Measurements from ENCODE around the gene CANT1.
A peak's percentile ranks its signal among the peaks of the same experiment; 100 is the strongest.

CANT1 gene

DNA sequence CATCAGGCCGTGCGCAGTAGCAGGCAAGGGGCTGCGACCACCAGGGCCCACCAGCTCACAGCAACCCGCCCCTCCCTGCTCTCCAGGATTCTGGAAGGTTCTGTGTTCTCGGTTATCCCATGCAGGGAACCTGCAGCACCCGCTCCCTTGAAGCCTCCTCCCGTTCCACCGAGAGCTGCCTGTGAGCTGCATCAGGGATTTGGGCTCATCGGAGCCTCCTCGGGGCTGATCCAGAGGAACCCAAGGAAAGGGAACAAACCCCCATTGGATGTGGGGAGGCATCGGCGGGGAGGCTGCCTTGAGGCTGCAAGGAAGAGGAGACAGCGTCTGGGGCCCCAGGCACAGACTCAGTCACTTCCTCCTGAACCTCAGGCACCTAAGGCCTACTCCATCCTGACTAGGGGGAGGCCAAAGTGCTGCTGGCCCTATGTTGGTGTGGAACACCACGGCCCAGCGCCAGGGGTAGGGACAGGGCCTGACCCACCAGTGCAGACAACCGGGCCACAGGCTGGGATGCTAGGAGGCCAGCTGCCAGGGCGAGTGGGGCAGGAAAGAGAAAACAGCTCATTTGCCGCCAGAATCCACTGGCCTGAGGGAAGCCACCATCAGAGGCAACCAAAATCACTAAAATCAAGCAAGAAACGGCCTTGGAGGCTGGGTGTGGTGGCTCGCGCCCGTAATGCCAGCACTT is 15.4 kb downstream of the CANT1 start:
- DNase-seq = no peak

DNA sequence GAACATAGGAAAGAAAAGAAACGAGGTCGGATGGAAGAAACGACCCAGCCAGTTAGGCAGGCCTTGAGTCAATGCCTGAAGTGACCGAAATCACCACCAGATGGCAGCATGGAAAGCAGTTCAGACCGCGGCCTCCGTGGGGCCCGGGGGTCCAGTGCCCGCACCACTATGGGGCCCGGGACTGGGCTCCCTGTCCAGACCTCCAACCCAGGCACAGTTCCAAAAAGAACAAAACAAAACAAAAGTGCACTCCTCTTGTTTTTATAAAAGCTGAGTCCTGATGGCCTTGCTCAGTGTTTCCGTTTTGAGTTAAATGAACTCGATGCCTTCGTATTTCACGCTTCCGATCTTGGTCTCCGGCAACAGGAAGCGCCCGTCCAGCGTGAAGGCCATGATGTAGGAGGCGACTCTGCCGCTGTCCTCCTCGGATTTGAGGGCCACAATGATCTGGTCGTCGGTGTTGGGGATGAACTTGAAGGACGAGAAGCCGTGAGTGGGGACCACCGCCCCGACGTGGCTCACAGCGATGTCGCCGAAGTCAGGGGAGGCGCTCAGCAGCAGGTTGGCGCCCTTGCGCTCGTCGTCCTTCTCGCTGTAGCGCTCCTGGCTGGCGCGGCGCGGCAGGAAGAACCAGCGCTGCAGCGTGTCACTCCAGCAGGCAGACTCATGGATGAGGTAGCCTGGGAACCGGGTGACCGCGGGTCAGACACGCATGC is 16.2 kb downstream of the CANT1 start:
- DNase-seq = peak; percentile 47

DNA sequence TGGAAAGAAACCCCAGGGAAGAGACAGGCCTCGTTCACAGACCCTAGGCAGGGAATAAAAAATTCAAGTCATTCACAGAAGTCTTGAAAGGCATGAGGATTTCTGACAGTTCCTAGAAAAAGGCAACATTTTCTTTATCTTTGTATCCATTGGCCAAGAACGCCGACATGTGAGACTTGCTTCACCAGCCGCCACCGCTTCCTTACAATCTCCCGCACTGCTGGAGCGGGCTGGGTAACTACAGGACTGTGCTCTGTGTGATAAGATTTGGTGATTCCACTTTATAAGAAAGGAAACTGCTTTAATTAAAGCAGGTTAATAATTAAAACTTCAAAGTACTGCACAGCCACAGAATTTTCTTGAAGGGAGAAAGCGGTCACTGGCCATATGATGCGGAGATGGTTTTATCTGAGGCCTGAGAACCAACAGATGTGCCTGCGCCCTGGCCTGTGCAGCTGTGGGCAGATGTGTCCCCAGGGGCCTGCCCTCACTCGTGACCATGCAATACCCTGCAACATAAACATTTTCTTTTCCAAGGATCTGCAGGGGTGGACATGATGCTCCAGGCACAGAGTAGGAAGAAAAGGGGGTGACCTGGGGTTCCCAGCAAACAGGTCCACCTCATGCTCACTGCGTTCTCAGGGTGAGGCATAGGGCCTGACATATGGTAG is 16.9 kb downstream of the CANT1 start:
- no peak for DNase-seq

DNA sequence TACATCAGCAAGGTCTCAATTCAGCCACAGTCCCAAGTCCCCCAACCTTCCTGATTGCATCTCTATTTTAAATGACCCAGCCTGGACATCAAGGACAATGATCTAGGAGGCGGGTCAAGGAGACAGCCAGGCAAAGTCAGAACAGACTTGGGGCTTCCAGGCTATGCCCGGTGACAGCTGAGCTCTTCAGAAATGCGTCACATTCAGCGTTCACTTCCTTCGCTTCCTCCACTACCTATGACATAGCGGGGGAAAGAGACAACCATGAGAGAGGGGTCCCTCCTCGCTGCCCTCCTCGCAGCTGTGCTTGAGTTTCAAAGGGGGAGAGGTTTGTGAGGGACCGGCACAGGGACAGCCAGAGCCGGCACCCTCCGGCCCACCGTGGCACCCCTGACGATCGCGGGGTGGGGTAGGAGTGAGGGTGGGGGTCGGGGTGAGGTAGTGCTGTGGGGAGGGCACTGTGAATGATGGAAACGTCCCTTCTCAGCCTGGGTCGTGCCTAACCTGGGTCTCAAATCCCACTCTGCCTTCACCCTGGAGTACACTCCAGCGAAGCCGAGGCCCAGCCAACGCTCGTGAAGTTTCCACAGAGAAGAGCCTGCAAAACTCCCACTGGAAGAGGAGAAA is 17.5 kb downstream of the CANT1 start:
- no peak for DNase-seq

DNA sequence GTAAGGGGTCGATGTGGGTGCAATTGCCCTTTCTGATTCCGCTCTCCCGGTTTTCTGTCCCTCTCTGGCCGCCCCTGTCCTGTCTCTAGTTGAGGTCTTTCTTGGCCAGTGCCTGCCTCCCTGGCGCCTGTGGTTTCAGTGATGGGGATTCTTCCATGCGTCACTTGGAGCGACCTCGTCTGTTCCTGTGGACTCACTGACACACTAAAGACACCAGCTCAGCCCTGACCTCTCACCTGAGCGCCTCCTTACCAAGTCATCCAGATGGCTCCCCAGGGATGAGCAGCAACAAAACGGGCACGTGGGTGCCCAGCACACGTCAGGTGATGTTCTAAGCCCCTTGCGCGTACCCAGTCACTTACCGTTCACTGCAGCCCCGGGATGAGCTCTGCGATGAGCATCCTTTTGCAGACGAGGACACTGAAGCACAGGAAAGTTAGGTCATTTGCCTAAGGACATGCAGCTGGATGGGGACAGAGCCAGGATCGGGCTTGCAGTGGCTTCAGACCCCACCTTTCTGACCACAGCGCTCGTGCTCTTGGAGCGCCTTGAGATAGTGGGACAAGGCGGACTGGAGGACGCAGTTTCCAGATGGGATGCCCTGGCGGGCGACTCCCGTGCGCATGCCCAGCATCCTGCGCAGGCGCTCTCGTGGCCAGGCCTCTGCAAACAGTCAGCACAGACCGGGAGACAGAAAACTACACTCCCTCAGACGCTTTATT is 18.4 kb downstream of the CANT1 start:
- no peak for DNase-seq

DNA sequence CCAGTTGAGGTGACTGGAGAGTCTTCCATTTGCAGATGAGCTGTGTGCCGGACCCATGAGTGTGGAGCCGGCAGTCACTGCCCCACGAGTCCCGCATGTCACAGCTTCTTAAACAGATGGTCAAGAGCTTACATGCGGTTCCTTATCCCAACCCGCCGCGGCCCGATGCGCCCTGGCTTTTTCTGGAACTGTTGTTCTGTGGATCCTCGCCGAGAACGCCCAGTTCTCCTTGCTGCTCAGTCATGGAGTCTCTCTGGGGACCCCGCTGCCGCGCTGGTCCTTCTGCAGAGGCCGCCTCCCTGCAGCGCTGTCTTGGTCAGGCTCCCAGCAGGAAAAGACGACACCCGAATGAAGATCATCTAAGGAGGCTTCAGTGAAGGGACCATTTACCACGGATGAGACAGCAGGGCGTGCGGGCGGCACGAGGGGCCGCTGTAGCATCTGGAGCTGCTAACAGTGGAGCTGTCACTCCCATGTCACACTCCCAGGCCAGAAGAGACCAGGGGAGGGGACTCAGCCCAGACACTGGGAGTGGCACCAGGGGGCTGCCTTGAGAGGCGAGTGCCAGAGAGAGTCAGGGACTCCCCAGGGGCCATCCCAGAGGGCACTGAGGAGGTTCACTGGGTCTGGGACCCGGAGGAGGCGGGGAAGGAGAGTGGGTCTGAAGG is 19.1 kb downstream of the CANT1 start:
- DNase-seq = no peak

DNA sequence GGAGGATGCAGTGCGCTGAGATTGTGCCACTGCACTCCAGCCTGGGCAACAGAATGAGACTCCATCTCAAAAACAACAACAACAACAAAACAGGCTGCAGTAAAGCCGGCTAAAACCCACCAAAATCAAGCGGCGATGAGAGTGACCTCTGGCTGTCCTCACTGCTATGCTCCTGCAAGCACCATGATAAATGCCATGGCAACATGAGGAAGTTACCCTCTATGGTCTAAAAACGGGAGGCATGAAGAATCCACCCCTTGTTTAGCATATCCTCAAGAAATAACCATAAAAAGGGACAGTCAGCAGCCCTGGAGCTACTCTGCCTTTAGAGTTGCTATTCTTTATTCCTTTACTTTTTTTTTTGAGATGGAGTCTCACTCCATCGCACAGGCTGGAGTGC is 21.4 kb downstream of the CANT1 start:
- DNase-seq = no peak

DNA sequence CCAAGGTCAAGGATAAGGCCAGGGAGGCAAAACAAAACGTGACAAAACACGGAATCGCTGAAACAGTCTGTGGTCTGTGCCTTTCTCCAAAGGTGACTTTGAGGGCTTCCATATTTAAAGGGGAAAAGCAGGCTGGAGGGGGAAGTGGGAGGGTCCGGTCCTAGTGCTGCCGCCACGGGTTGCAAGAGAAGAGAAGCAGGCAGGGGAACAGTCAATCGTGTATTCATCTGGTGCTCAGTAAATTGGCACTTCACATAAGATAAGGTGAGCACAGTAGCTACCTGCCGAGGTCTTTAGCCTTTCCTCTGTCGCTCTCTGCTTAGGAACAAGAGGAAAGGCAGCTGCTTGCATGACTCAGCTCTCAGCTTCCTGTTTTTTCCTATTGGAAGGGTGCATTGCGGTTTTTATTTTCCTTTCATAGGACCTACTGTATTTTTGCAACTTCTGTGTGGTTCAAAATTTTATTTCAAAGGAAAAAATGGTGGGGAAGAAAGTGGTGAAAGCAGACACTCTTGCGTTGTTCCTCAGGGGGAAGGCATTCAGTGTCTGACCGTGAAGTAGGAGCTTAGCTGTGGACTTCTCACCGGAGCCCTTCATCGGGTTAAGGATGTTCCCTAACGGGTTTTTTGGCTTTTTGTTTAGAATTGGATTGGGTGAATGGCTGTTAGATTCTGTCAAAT is 22.8 kb downstream of the CANT1 start:
- peak; percentile 81 for DNase-seq

DNA sequence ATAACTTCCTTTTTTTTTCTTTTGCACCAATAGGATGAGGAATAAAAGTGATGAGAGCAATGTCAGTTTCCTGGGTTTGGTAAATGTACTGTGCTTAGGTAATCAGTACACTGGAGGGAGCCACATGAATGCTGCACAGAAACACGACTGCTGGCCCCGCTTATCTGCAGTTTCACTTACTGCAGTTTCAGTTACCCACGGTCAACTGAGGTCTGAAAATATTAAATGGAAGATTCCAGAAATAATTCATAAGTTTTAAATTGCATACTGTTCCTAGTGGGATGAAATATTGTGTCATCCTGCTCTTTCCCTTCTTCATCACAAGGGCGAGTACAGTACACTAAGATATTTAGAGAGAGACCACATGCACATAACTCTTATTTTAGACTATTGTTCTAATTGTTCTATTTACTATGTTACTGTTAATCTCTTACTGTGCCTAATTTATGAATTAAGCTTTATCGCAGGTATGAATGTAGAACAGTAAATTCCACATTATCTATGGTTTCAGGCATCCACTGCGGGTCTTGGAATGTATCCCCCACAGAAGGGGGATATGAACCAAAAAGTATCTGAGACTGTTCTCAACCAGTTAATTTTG is 23.4 kb downstream of the CANT1 start:
- peak; percentile 29 for DNase-seq

DNA sequence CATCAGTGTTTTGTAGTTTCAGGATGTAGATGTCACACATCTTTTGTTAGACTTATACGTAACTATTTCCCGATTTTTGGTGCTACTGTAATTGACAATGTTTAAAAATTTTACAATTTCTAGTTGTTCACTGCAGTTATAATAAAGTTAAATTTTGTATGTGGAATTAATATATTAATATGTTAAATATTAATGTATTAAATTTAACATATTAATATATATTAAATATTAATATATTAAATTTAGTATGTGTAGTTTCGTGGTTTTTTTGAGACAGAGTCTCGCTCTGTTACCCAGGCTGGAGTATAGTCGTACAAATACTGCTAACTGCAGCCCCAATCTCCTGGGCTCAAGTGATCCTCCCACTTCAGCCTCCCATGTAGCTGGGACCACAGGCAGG is 24.2 kb downstream of the CANT1 start:
- no peak for DNase-seq

DNA sequence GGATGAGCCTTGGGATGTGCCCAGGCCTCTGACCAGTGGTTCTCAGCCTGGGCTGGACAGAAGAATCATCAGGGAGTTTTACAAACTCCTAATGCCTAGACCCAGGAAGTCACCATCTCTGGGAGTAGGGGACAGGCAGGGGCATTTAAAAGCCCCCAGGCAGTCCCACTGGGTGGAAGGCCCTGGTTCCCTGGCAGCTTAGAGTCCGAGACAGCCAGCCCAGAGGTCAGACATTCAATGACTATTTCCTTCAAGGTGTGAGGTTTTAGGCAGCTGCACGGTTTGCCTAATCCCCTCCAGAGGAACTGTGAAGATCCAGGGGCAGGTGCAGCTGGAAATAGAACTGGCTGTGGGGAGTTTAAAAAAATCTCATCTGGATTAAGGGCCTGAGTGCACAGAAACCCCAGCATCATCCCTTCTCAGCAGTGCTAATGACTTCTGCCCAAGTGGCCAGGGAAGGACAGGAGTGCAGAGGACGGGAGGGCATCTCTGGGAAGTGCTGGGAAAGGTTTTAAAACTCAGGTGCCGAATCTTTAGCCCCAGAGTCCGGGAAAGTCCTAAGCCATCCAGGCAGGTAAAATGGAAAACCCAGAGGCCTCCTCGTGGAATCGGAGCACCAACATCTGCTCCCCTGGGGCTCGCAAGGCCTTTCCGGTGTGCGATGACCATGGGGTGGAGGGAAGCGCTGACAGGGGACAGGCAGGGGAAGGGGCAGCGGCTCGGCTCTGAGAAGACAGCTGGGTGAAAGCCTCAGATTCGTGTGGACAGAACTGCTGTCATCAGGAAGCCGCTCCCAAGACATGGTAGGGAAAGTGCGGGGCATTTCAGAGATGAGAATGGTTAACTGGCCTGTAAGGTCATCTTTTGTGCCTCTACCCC is 28.3 kb downstream of the CANT1 start:
- DNase-seq = no peak

DNA sequence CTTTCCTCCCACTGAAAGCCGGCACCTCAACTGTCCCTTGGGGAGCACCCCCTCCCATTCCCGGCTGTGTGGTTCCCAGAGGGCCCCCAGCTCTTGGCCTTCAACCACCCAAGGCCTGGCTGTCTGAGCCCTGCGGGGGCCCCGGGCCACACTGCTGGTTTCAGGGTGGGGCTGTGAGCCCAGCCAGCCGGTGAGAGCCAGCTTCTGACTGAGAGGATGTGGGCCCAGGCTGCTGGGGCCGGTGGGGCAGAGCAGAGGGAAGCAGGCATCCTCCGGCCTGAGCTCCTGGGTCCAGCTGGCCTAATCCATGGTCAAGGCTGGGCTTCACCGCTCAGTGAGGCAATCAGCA is 29.0 kb downstream of the CANT1 start:
- no peak for DNase-seq

DNA sequence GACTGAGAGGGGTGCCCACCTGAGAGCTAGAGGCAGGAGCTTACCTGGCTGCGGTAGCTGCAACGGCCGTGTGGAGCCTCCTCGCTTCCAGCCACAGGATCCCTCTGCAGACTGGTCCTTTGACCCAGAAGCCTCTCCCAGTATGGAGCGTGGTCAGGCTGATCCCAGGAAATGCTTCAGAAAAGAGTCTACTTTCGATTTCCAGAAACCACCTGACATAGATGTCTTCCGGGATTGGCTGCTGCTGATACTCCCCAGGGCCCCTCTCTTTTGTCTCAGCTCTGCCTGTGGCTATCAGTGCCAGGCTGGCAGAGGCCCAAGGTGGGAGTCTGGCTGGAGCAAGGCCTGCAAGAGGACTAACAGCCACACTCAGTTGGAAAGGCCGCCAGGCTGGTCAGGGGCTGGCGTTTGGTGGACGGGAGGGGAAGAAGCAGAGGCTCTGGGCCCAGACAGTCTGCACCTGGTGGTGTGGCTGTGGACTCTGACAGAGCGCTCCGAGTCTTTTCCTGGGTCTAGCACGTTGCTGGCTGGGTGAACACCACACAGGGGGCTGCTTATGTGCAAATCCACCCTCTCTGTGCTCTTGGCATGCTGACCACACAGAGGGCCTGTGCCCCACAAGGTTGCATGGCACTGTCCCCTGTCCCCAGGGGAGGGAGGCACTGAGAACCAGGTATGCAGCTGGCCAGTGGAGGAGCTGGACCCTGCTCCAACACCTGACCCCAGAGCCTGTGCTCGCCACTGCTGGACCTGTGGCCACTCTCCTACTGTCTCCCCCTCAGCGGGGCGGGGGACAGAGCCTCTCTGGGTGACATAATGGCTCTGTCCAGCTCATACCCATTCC is 29.6 kb downstream of the CANT1 start, which contains the start of gene LGALS3BP:
LGALS3BP (minus strand) TSS at position 144 of the 844 bp plus-strand sequence. CDS start 2,732 bp downstream, outside the sequence.
- peak; percentile 96 for DNase-seq

DNA sequence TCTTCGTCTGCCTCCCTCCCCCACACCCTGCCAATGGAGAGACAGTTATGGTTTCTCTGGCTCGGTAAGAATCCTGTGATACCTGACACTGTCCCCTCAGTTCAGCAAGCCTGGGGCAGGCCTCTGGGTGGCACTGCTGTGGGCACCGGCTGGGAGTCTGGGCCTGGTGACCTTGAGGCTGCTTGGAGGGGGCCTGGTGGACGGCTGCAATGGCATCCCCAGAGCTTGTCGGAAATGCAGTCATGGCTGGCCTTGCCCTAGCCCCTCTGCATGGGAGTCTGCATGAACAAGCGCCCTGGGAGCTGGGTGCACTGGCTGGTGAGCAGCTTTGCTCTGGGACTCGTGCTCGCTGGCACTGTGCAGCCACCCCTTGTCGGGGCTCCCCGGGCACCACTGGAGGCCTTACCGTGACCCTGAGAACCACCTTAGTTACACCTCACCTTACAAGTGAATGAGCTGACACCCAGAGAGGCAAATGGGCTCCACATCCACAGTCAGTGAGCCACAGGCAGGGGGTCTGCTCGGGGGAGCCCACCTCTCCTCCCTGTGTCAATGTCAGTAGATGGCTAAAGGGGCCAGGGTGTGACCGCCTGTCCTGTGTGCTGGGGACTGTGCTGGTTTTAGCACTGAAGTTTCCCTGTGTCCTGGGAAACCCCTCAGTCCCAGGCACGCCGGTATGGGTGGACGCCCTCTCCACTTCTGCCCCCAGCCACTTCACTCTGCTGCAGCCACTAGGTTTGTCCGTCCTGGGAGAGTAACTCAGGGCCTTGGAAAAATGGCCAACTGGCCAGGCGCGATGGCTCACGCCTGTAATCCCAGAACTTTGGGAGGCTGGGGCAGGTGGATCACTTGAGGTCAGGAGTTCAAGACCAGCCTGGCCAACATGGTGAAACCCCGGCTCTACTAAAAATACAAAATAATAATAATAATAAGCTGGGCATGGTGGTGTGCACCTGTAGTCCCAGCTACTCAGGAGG is 31.3 kb downstream of the CANT1 start:
- no peak for DNase-seq

DNA sequence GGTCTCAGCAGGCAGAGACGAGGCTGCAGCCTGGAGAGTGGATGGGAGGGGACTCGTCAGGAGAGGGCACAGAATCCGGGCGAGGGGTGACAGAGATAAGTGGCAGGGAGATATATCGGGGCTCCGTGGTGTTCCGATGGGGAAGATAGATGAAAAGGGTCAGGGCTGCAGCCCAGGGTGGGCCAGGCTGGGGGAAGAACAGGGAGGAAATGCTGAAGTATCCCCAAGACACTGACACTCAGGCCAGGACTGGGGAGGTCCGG is 32.0 kb downstream of the CANT1 start:
- no peak for DNase-seq

DNA sequence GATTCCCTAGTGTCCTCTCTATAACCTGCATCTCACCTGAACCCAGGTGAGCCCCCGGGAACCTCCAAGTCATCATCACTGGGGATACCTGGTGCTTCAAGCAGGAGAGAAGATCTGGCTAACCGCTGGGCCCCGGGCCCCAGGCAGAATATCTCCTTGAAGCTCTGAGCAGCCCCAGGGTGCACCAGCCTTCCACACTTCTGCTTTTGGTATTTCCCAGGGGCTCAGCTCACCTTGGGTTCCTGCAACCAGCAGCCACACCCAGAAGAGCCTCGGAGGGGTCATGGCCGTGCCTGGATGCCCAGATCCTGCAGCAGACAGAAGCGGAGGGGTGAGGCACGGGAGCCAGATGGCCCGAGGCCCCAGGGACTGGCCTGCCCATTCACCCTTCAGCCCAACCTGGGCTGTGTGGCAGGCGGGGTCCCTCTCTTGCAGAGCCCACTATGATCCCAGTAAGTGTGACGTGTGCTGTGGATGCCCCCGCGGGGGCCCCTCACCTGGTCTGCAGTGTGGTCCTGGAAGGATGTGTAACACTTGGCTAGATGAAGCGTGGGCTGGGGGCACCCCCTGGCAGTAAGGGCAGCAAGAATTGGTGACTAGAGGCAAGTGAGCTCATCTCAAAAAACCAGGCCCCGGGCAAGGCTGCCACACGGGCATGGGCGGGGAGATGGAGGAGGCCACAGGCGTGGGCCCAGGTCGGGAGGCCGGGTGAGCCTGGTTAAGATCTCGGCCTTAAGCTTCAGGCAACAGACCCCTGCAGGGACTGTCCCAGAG is 32.5 kb downstream of the CANT1 start:
- DNase-seq = no peak

All from NCI-H345 (cell line).